Loucy (cell line): ENCODE data around the gene SKI.

ENCODE experiments used
- H2AFZ ChIP-seq: fragments of 200-600 bp; sonication (generic); 2 replicates; pipeline ENCODE4 v1.6.0; 2016; ENCODE audit warnings: antibody characterized with exemption, mild to moderate bottlenecking, low read length, moderate library complexity
- H3F3A ChIP-seq: fragments of 200-600 bp; 2 replicates; pipeline ENCODE4 v1.6.0; 2016; ENCODE audit warnings: antibody characterized with exemption, low read depth, mild to moderate bottlenecking
- H3K27me3 ChIP-seq: fragments of 200-600 bp; sonication (generic); 2 replicates; pipeline ENCODE4 v1.6.1; 2014; ENCODE audit warnings: low read length, mild to moderate bottlenecking; ENCODE audit not compliant: insufficient read depth, poor library complexity, severe bottlenecking
- H3K36me3 ChIP-seq: fragments of 200-600 bp; sonication (generic); 2 replicates; pipeline ENCODE4 v1.6.1; 2016; ENCODE audit warnings: low read length; ENCODE audit not compliant: insufficient read depth
- H3K4me1 ChIP-seq: fragments of 200-600 bp; sonication (generic); 2 replicates; pipeline ENCODE4 v1.5.1; 2014; ENCODE audit warnings: low read length, mild to moderate bottlenecking; ENCODE audit not compliant: insufficient read depth, poor library complexity, severe bottlenecking
- H3K4me2 ChIP-seq: fragments of 200-600 bp; sonication (generic); 2 replicates; pipeline ENCODE4 v1.6.0; 2014; ENCODE audit warnings: antibody characterized with exemption, low read length, low read depth, mild to moderate bottlenecking; ENCODE audit not compliant: poor library complexity, severe bottlenecking
- H3K4me3 ChIP-seq: fragments of 200-600 bp; sonication (generic); 2 replicates; pipeline ENCODE4 v1.5.1; 2014; ENCODE audit warnings: low read length, mild to moderate bottlenecking, mixed read lengths; ENCODE audit not compliant: poor library complexity, severe bottlenecking
- H3K79me2 ChIP-seq: fragments of 200-600 bp; sonication (generic); 2 replicates; pipeline ENCODE4 v1.6.1; 2014; ENCODE audit warnings: low read length; ENCODE audit not compliant: insufficient read depth
- H3K9ac ChIP-seq: fragments of 200-600 bp; sonication (generic); 2 replicates; pipeline ENCODE4 v1.6.0; 2014; ENCODE audit warnings: mild to moderate bottlenecking, low read depth, low read length, moderate library complexity; ENCODE audit not compliant: poor library complexity, severe bottlenecking
- H3K9me2 ChIP-seq: fragments of 200-600 bp; sonication (generic); replicated peaks from 2 replicates; pipeline ENCODE4 v1.6.1; 2016; ENCODE audit warnings: low read depth, low read length, mixed read lengths
- H3K9me3 ChIP-seq: fragments of 200-600 bp; sonication (generic); 2 replicates; pipeline ENCODE4 v1.6.1; 2014; ENCODE audit warnings: mild to moderate bottlenecking, antibody characterized with exemption, low read length, low read depth; ENCODE audit not compliant: insufficient read depth
- H4K20me1 ChIP-seq: fragments of 200-600 bp; sonication (generic); 2 replicates; pipeline ENCODE4 v1.6.0; 2014; ENCODE audit warnings: antibody characterized with exemption, low read length, mild to moderate bottlenecking; ENCODE audit not compliant: insufficient read depth, poor library complexity, severe bottlenecking
- EZH2phosphoT487 ChIP-seq: fragments of 200-600 bp; IDR thresholded peaks from 2 replicates; pipeline ENCODE4 v1.6.1; 2018; ENCODE audit warnings: antibody characterized with exemption, mild to moderate bottlenecking, moderate library complexity, borderline replicate concordance
- TF ChIP-seq, protein P1 (sequence below): fragments of 200-600 bp; sonication (generic); conservative IDR thresholded peaks from 2 replicates; pipeline ENCODE4 v1.5.1; 2014; ENCODE audit warnings: mild to moderate bottlenecking, antibody characterized with exemption, low read length

SKI gene

DNA sequence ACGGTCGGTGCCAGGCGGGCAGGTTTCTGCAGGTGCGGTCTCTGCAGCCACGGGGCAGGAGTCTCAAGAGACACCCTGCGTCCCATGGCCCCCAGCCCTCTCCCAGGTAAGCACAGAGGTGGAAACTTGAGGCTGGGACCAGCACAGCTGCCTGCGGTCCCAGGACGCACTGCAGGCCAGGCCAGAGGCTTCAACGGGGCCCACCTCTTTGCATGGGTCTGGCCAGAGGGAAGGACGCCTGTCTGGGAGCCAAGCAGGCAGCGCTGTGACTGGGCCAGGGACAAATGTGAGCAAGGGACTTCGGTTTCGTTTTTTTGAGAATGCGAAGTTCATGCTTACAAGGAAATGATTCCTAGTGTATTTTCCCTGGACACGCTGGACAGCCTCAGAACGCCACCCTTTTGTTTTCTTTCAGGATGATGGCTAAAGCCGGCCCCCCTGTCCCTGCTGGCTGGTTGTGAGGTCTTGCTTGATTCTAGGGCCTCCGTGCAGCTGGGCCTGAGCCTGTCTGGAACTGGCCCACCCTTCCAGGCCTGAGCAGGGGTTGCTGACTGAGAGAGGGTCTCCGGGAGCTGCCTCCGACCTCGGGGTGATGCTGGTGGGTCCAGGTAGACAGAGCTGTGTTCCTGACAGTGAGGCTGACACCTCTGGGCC is 124.9 kb downstream of the SKI start:
- no peaks in the 10 kb centered on the region for H3K4me1 ChIP-seq
- H3F3A ChIP-seq = no peaks in the 10 kb centered on the region
- H3K36me3 ChIP-seq = no peaks in the 10 kb centered on the region
- no peaks in the 10 kb centered on the region for H3K79me2 ChIP-seq
- H3K4me2 ChIP-seq = no peak overlapping the region
- H4K20me1 ChIP-seq = no peaks in the 10 kb centered on the region
- no peak for TF ChIP-seq EZH2phosphoT487
- TF ChIP-seq, protein P1, sequence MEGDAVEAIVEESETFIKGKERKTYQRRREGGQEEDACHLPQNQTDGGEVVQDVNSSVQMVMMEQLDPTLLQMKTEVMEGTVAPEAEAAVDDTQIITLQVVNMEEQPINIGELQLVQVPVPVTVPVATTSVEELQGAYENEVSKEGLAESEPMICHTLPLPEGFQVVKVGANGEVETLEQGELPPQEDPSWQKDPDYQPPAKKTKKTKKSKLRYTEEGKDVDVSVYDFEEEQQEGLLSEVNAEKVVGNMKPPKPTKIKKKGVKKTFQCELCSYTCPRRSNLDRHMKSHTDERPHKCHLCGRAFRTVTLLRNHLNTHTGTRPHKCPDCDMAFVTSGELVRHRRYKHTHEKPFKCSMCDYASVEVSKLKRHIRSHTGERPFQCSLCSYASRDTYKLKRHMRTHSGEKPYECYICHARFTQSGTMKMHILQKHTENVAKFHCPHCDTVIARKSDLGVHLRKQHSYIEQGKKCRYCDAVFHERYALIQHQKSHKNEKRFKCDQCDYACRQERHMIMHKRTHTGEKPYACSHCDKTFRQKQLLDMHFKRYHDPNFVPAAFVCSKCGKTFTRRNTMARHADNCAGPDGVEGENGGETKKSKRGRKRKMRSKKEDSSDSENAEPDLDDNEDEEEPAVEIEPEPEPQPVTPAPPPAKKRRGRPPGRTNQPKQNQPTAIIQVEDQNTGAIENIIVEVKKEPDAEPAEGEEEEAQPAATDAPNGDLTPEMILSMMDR = no peak
- no peaks in the 10 kb centered on the region for H3K9me2 ChIP-seq
- no peak overlapping the region for H2AFZ ChIP-seq
- no peaks in the 10 kb centered on the region for H3K9me3 ChIP-seq
- no peak overlapping the region for H3K9ac ChIP-seq
- no peaks in the 10 kb centered on the region for H3K27me3 ChIP-seq
- no peak overlapping the region for H3K4me3 ChIP-seq

DNA sequence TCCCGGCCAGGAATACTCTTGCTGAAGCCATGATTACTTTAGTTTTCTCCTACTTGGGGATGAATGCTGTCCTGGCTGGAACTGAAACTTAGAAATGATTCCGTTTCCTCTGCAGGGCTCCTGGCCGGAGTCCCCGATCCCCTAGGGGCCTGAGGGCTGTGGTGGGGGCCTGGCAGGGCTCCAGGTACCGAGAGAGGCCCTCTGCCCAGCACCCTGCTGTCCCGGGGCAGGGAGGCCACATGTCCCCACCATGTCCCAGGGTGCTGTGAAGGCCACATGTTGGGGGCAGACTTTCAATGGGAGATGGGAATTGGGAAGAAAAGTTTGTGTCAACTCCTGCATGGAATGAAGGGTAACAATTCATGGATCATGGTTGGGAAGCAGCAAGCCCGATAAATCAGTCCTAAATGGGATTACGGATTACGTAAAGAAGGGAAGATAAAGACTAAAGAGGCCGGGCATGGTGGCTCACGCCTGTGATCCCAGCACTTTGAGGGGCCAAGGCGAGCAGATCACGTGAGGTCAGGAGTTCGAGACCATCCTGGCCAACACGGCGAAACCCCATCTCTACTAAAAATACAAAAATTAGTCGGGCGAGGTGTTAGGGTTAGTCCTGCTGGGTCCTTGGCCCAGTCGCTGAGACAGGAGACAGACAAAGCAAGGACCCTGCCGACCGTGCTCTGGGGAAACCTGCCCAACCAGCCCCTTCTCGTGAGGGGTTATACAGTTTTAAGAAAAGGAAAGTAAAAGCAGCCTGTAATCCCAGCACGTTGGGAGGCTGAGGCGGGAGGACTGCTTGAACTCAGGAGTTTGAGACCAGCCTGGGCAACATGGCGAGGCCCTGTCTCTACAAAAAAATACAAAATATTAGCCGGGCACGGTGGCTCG is 125.7 kb downstream of the SKI start:
- H3K4me1 ChIP-seq = no peaks in the 10 kb centered on the region
- no peak overlapping the region for H3K4me3 ChIP-seq
- no peaks in the 10 kb centered on the region for H3K27me3 ChIP-seq
- H4K20me1 ChIP-seq = no peaks in the 10 kb centered on the region
- no peak overlapping the region for H2AFZ ChIP-seq
- no peak for TF ChIP-seq EZH2phosphoT487
- H3K79me2 ChIP-seq = no peaks in the 10 kb centered on the region
- no peaks in the 10 kb centered on the region for H3K9me2 ChIP-seq
- H3K9ac ChIP-seq = no peak overlapping the region
- H3K9me3 ChIP-seq = no peaks in the 10 kb centered on the region
- no peaks in the 10 kb centered on the region for H3K36me3 ChIP-seq
- no peaks in the 10 kb centered on the region for H3F3A ChIP-seq
- H3K4me2 ChIP-seq = no peak overlapping the region

DNA sequence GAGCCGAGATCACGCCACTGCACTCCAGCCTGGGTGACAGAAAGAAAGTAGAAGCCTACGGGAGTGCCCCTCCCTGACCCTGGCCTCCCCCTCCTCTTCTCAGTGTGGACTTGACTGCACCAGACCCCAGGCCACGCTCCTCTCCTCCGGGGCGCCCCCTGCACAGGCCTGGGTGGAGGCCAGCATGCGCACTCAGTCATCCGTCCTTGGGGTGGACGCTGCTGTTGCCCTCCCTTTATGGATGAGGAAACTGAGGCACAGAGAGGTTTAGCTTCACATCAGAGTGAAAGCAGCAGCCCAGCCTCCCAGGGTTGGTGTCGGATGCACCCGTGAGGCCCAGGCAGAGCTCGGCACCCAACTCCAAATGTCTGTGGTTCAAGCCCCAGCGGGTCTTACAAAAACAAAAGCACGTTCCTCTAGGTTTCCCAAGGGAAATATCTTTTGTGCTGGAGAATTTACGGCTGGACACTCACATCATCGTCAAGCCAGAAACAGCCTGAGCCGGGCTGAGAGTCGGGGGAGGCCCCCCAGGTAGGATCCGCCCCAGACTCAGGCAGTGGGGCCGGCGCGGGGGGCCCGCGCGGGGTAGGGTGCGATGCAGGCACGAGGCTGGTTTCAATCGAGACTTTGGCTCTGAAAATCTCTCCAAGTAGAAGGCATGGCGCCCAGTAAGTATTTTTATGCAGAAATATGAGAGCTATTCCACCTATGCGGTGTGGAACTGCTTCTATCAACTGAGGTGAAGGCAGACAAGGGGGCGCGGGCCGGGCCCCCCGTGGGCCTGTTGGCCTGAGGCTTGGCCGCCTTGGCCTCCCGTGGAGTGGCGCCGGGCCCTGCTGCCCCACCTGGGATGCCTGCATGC is 126.6 kb downstream of the SKI start:
- H3K9me3 ChIP-seq = no peaks in the 10 kb centered on the region
- H3K4me2 ChIP-seq = no peak overlapping the region
- no peaks in the 10 kb centered on the region for H3K79me2 ChIP-seq
- no peak overlapping the region for H3K4me3 ChIP-seq
- no peaks in the 10 kb centered on the region for H3K4me1 ChIP-seq
- no peaks in the 10 kb centered on the region for H3F3A ChIP-seq
- H3K9me2 ChIP-seq = no peaks in the 10 kb centered on the region
- H3K36me3 ChIP-seq = no peaks in the 10 kb centered on the region
- no peak overlapping the region for H2AFZ ChIP-seq
- no peaks in the 10 kb centered on the region for H4K20me1 ChIP-seq
- no peak overlapping the region for H3K9ac ChIP-seq
- TF ChIP-seq, protein P1 = no peak
- TF ChIP-seq EZH2phosphoT487 = no peak
- H3K27me3 ChIP-seq = no peaks in the 10 kb centered on the region
